ENCODE results near the gene SDHC.
"Not testable (repeated sequence)": the region's sequence is repeated elsewhere in the genome, so short reads cannot be mapped to it uniquely, and the experiment has no call there.

Gene SDHC

DNA sequence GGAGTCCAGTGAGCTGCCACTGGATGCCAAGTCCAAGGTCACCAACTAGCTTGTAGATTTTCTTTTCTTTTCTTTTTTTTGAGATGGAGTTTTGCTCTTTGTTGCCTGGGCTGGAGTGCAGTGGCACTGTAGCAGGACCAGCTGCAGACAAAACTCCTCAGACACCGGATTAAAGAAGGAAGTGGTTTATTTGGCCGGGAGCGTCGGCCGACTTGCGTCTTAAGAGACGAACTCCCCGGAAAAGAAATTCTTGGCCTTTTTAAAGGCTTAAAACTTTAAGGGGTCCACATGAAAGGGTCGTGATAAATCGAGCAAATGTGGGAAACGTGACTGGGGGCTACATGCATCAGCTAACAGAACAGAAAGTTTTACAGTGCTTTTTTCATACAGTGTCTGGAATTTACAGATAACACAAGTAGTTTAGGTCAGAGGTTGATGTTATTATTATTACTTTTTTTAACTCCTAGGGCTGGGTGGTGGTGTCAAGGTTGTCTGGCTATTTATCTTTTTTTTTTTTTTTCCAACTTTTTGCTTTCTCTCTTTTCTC is 89.9 kb downstream of the SDHC start:
- H3K4me1 ChIP-seq (ENCODE audit: insufficient read depth, poor library complexity, severe bottlenecking): no peaks in the 10 kb centered on the region
- no peaks in the 10 kb centered on the region for H3K27me3 ChIP-seq (ENCODE audit: insufficient read depth, poor library complexity, severe bottlenecking)
- DNase-seq (ENCODE audit: low spot score) (no peak), ATAC-seq (ENCODE audit: low read depth) (no peak)
- TF ChIP-seq, protein P1, sequence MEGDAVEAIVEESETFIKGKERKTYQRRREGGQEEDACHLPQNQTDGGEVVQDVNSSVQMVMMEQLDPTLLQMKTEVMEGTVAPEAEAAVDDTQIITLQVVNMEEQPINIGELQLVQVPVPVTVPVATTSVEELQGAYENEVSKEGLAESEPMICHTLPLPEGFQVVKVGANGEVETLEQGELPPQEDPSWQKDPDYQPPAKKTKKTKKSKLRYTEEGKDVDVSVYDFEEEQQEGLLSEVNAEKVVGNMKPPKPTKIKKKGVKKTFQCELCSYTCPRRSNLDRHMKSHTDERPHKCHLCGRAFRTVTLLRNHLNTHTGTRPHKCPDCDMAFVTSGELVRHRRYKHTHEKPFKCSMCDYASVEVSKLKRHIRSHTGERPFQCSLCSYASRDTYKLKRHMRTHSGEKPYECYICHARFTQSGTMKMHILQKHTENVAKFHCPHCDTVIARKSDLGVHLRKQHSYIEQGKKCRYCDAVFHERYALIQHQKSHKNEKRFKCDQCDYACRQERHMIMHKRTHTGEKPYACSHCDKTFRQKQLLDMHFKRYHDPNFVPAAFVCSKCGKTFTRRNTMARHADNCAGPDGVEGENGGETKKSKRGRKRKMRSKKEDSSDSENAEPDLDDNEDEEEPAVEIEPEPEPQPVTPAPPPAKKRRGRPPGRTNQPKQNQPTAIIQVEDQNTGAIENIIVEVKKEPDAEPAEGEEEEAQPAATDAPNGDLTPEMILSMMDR (IDR thresholded peaks at IDR 0.05; ENCODE audit: poor library complexity, severe bottlenecking): no peak
- no peaks in the 10 kb centered on the region for H3K9me3 ChIP-seq (ENCODE audit: severe bottlenecking)
- H3K27ac ChIP-seq (ENCODE audit: poor library complexity, severe bottlenecking): no peak overlapping the region
- no peak overlapping the region for H3K4me3 ChIP-seq (ENCODE audit: severe bottlenecking)
- H3K36me3 ChIP-seq (ENCODE audit: low read depth): no peaks in the 10 kb centered on the region

DNA sequence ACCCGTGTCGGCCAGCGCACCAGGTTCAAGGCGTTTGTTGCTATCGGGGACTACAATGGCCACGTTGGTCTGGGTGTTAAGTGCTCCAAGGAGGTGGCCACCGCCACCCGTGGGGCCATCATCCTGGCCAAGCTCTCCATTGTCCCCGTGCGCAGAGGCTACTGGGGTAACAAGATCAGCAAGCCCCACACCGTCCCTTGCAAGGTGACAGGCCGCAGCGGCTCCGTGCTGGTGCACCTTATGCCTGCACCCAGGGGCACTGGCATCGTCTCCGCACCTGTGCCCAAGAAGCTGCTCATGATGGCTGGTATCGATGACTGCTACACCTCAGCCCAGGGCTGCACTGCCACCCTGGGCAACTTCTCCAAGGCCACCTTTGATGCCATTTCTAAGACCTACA is 92.4 kb downstream of the SDHC start:
- not testable (repeated sequence) for H3K27ac ChIP-seq (ENCODE audit: poor library complexity, severe bottlenecking); H3K27me3 ChIP-seq (ENCODE audit: insufficient read depth, poor library complexity, severe bottlenecking); H3K36me3 ChIP-seq (ENCODE audit: low read depth); DNase-seq (ENCODE audit: low spot score); H3K4me1 ChIP-seq (ENCODE audit: insufficient read depth, poor library complexity, severe bottlenecking); H3K4me3 ChIP-seq (ENCODE audit: severe bottlenecking); ATAC-seq (ENCODE audit: low read depth); H3K9me3 ChIP-seq (ENCODE audit: severe bottlenecking)

DNA sequence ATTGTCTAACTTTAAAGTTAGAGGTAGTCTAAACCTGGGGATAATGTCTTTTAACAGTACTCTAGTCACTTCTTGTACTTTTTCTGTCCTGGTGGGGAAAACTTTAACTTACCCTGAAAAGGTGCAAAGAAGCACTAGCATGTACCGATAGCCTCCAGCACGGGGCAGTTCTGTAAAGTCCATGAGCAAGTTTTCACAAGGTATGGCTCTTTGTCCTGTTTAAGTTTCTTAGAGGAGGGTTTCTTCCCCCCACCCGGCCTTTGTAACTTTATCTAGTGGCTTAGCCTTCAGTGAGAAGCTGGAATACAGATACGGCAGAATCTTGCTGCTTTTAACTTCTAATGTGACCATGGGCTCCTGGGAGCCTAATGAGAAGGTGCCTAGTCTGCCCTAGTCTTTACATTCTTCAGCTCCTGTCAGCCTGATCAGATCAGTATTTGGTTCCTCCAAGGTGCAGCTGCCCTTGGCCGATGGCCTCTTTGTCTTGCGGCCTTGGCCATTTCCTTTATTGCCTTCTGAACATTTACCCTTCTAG is 93.3 kb downstream of the SDHC start:
- H3K27ac ChIP-seq (ENCODE audit: poor library complexity, severe bottlenecking): no peak overlapping the region
- no peaks in the 10 kb centered on the region for H3K27me3 ChIP-seq (ENCODE audit: insufficient read depth, poor library complexity, severe bottlenecking)
- H3K9me3 ChIP-seq (ENCODE audit: severe bottlenecking): no peaks in the 10 kb centered on the region
- no peak for DNase-seq (ENCODE audit: low spot score)
- ATAC-seq (ENCODE audit: low read depth): no peak
- no peaks in the 10 kb centered on the region for H3K4me1 ChIP-seq (ENCODE audit: insufficient read depth, poor library complexity, severe bottlenecking)
- TF ChIP-seq, protein P1 (IDR thresholded peaks at IDR 0.05; ENCODE audit: poor library complexity, severe bottlenecking): no peak
- no peak overlapping the region for H3K4me3 ChIP-seq (ENCODE audit: severe bottlenecking)
- H3K36me3 ChIP-seq (ENCODE audit: low read depth): no peaks in the 10 kb centered on the region

DNA sequence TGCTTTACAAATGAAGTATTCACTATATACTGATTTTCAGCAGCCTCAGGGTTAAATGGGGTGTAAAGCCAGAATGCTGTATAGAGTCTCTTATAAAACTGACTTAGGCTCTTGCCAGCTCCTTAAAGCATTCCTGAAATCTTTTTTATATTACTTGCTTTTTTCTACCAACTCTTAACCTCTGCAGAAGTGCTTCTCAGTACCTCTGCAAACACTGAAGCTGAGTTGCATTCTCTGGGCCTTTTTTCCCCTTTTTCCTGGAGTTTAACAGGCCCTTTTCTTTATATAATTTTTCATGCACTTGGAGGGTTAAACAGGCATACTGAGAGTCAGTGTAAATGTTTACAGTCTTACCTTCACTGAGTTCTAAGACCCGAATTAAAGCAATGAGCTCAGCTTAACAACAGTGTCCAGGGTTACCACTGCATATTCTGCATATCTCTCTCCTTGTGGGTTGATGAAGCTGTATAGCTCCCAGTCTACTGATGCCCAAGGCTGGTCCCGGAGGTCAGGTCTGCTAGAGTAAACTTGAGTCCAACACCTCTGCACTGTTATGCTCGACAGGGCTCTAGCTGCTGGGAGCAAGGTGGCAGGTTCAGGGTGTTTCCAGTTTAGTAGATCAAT is 94.4 kb downstream of the SDHC start:
- H3K4me1 ChIP-seq (ENCODE audit: insufficient read depth, poor library complexity, severe bottlenecking): no peaks in the 10 kb centered on the region
- TF ChIP-seq, protein P1 (IDR thresholded peaks at IDR 0.05; ENCODE audit: poor library complexity, severe bottlenecking): no peak
- H3K27ac ChIP-seq (ENCODE audit: poor library complexity, severe bottlenecking): no peak overlapping the region
- H3K9me3 ChIP-seq (ENCODE audit: severe bottlenecking): no peaks in the 10 kb centered on the region
- ATAC-seq (ENCODE audit: low read depth) (no peak), DNase-seq (ENCODE audit: low spot score) (no peak)
- no peaks in the 10 kb centered on the region for H3K36me3 ChIP-seq (ENCODE audit: low read depth)
- no peaks in the 10 kb centered on the region for H3K27me3 ChIP-seq (ENCODE audit: insufficient read depth, poor library complexity, severe bottlenecking)
- H3K4me3 ChIP-seq (ENCODE audit: severe bottlenecking): no peak overlapping the region

DNA sequence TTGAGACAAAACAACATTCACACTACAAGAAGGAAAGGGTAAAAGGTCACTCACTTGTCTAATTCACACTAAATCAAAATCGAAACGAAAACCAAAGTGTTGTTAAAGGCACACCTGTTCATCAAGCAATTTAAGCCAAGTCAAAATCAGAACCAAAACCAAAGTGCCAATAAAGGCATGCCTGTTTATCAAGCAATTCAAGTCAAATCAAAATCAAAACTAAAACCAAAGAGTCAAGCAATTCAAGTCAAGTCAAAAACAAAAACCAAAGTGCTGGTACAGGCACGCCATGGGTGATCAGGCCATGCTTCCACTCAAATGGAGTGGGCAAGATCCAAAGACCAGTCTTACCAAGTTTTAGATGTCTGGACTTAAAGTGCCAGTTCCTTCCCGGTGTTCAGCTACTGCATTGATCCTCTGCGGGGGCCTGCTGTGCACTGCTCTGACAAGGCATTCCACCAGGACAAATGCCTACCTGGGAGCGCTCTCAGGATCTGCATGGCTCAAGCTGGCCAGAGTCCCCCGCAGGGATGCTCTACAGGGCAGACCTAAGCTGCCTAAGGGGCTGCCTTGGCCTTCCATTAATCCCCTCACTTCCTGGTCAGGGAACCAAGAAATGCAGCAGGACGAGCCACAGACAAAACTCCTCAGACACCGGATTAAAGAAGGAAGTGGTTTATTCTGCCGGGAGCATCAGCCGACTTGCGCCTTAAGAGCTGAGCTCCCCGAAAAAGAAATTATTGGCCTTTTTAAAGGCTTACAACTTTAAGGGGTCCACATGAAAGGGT is 95.9 kb downstream of the SDHC start:
- not testable (repeated sequence) for DNase-seq (ENCODE audit: low spot score); H3K36me3 ChIP-seq (ENCODE audit: low read depth); ATAC-seq (ENCODE audit: low read depth); H3K27ac ChIP-seq (ENCODE audit: poor library complexity, severe bottlenecking); H3K9me3 ChIP-seq (ENCODE audit: severe bottlenecking); H3K4me3 ChIP-seq (ENCODE audit: severe bottlenecking); H3K27me3 ChIP-seq (ENCODE audit: insufficient read depth, poor library complexity, severe bottlenecking); H3K4me1 ChIP-seq (ENCODE audit: insufficient read depth, poor library complexity, severe bottlenecking)

DNA sequence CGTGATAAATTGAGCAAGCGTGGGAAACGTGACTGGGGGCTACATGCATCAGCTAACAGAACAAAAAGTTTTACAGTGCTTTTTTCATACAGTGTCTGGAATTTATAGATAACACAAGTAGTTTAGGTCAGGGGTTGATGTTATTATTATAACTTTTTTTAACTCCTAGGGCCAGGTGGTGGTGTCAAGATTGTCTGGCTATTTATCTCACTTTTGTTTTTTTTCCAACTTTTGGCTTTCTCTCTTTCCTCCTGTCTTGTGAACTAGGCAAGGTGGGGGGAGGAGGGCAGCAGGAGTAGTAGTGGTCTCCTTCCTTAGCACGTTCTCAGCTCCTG is 96.4 kb downstream of the SDHC start:
- H3K9me3 ChIP-seq (ENCODE audit: severe bottlenecking); ATAC-seq (ENCODE audit: low read depth); H3K4me1 ChIP-seq (ENCODE audit: insufficient read depth, poor library complexity, severe bottlenecking); H3K4me3 ChIP-seq (ENCODE audit: severe bottlenecking); H3K27me3 ChIP-seq (ENCODE audit: insufficient read depth, poor library complexity, severe bottlenecking); DNase-seq (ENCODE audit: low spot score); H3K36me3 ChIP-seq (ENCODE audit: low read depth); H3K27ac ChIP-seq (ENCODE audit: poor library complexity, severe bottlenecking): not testable (repeated sequence)

All from RWPE2 (cell line).